ENCODE results near the gene KCNAB3. TPM values are rescaled to one million over a fixed set of nuclear protein-coding genes. Genes with fewer than 3 reads are reported as not detected.

The KCNAB3 gene
- total RNA-seq, 4 donors from 2014 or later = 3.4 to 32.7 (median 19.5) TPM; not detected in 1

DNA sequence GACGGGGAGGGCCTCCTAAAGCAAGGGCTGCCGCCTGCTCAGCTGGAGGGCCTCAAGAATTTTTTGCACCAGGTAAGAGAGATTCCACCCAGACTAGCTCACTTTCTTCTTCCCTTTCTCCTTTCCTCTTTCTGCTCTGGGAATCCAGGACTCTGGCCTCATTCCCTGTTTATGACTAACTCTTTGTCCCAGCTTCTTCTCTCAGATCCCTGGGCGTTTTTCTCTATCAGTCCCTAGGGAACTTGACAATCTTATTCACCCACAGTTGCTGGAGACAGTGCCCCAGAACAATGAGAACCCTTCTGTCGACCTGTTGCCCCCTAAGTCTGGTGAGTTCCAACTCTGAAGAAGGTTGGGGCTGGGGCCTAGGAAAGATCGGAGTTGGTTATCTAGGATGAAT, 18.0 kb upstream of the KCNAB3 start:
- no peak for DNase-seq
- no peaks in the 10 kb centered on the region for H3K4me1 ChIP-seq
- no peak overlapping the region for H3K4me3 ChIP-seq
- H3K9me3 ChIP-seq = no peaks in the 10 kb centered on the region
- H3K27me3 ChIP-seq = no peaks in the 10 kb centered on the region
- TF ChIP-seq CTCF (IDR thresholded peaks at IDR 0.05) (no peak), POLR2A (IDR thresholded peaks at IDR 0.05) (no peak)
- no peak overlapping the region for H3K27ac ChIP-seq
- no peaks in the 10 kb centered on the region for H3K36me3 ChIP-seq
- intact Hi-C loops (cut with DNase I; ENCODE audit: low total_unique reads) = no loop called here

DNA sequence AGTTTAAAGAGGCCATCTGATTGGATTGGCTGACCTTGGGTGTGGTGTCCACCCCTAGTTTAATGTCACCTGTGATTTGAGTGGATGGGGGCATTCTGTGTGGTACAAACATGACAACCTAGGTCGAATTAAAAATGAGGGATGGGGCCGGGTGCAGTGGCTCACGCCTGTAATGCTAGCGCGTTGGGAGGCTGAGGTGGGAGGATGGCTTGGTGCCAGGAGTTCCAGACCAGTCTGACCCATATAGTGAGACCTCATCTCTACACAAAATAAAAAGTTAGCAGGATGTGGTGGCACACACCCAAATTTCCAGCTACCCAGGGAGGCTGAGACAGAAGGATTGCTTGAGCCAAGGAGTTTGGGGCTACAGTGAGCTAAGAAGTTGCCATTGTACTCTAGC, 16.8 kb upstream of the KCNAB3 start:
- H3K4me3 ChIP-seq = no peak overlapping the region
- no peak overlapping the region for H3K27ac ChIP-seq
- TF ChIP-seq CTCF (IDR thresholded peaks at IDR 0.05) (no peak), POLR2A (IDR thresholded peaks at IDR 0.05) (no peak)
- intact Hi-C loops (cut with DNase I; ENCODE audit: low total_unique reads) = no loop called here
- no peaks in the 10 kb centered on the region for H3K27me3 ChIP-seq
- DNase-seq = no peak
- no peaks in the 10 kb centered on the region for H3K9me3 ChIP-seq
- no peaks in the 10 kb centered on the region for H3K4me1 ChIP-seq
- H3K36me3 ChIP-seq = no peaks in the 10 kb centered on the region

DNA sequence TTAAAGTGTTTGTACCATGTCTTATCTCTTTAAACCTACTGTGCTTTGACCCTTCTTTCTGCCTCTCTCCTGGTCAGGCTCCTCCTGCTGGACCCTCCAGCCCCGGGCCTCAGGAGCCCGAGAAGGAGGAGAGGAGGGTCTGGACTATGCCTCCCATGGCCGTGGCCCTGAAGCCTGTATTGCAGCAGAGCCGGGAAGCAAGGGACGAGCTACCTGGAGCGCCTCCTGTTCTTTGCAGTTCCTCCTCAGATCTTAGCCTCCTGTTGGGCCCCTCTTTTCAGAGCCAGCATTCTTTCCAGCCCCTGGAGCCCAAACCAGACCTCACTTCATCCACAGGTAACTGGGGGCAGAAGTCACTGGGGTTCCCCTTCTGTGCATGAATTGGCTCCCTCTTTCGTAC, 16.0 kb upstream of the KCNAB3 start:
- Histone ChIP-seq H3K4me3 (no peak overlapping the region), H3K27ac (no peak overlapping the region), H3K36me3 (no peaks in the 10 kb centered on the region), H3K4me1 (no peaks in the 10 kb centered on the region), H3K9me3 (no peaks in the 10 kb centered on the region), H3K27me3 (no peaks in the 10 kb centered on the region)
- TF ChIP-seq POLR2A (IDR thresholded peaks at IDR 0.05) (no peak), CTCF (IDR thresholded peaks at IDR 0.05) (no peak)
- intact Hi-C loops (cut with DNase I; ENCODE audit: low total_unique reads) = no loop called here
- DNase-seq = no peak

GRCh38 chr17:7944326-7944725, 14.7 kb upstream of the KCNAB3 start:
- no peaks in the 10 kb centered on the region for H3K9me3 ChIP-seq
- H3K27ac ChIP-seq = no peak overlapping the region
- DNase-seq = no peak
- intact Hi-C loops (cut with DNase I; ENCODE audit: low total_unique reads) = no loop called here
- TF ChIP-seq CTCF (IDR thresholded peaks at IDR 0.05) = no peak
- no peak for TF ChIP-seq POLR2A (IDR thresholded peaks at IDR 0.05)
- no peak overlapping the region for H3K4me3 ChIP-seq
- no peaks in the 10 kb centered on the region for H3K4me1 ChIP-seq
- no peaks in the 10 kb centered on the region for H3K36me3 ChIP-seq
- no peaks in the 10 kb centered on the region for H3K27me3 ChIP-seq

DNA sequence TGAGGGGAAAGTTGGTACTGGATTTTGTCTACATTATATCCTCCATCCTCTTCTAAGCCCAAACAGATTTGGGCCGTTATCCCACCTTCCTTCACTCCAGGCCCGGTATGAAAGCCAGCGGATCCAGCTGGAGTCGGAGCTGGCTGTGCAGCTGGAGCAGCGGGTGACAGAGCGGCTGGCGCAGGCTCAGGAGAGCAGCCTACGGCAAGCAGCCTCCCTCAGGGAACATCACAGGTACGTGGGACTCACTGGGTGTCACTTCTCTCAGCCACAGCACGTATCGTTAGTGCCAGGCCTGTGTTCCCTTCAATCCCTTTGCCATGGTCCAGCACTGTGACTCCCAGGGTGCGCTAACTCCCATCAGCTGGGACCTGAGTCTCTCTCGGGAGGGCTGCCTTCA, 13.6 kb upstream of the KCNAB3 start:
- H3K27ac ChIP-seq = no peak overlapping the region

More for the DNA sequence above, 13.6 kb upstream of the KCNAB3 start:
- no peaks in the 10 kb centered on the region for H3K4me1 ChIP-seq
- no peaks in the 10 kb centered on the region for H3K36me3 ChIP-seq
- intact Hi-C loops (cut with DNase I; ENCODE audit: low total_unique reads) = no loop called here
- no peaks in the 10 kb centered on the region for H3K27me3 ChIP-seq
- DNase-seq = no peak
- TF ChIP-seq CTCF (IDR thresholded peaks at IDR 0.05) (no peak), POLR2A (IDR thresholded peaks at IDR 0.05) (no peak)
- H3K4me3 ChIP-seq = no peak overlapping the region
- no peaks in the 10 kb centered on the region for H3K9me3 ChIP-seq
